Activated CD4-positive, alpha-beta T cell treated with anti-CD3 and anti-CD28 coated beads for 36 hours (primary cell): ENCODE data around the gene TLX3. TPM values are rescaled to one million over a fixed set of nuclear protein-coding genes. Genes with fewer than 3 reads are reported as not detected.
"Not testable (repeated sequence)": the region's sequence is repeated elsewhere in the genome, so short reads cannot be mapped to it uniquely, and the experiment has no call there.

Source experiments
- ATAC-seq: fragments of 200-7000 bp; cut with Tn5 transposase; one replicate; pipeline ENCODE4 v1.10.0; 2021; ENCODE audit warnings: mild to moderate bottlenecking, moderate library complexity
- CTCF ChIA-PET: fragments of 350-600 bp; sonication (Branson Sonifier 250); formaldehyde crosslinking; loops from one replicate; lab custom pipeline; 2021; ENCODE audit warnings: antibody characterized with exemption; lab: Charles Lee
- POLR2A ChIA-PET: fragments of 350-600 bp; sonication (Branson Sonifier 250); formaldehyde crosslinking; loops from one replicate; lab custom pipeline; 2021; ENCODE audit warnings: antibody characterized with exemption, inconsistent platforms; lab: Charles Lee
- DNase-seq: peaks from one replicate; pipeline ENCODE4 v3.0.0-alpha.2; 2020
- H3K27ac Mint-ChIP-seq: one replicate; pipeline ENCODE4 v1.8.0; 2021; ENCODE audit warnings: mixed read lengths
- H3K27me3 Mint-ChIP-seq: one replicate; pipeline ENCODE4 v1.8.0; 2021; ENCODE audit warnings: mixed read lengths
- H3K36me3 Mint-ChIP-seq: one replicate; pipeline ENCODE4 v1.8.0; 2021; ENCODE audit warnings: low read depth, mixed read lengths
- H3K4me1 Mint-ChIP-seq: one replicate; pipeline ENCODE4 v1.8.0; 2021; ENCODE audit warnings: mixed read lengths
- H3K4me3 Mint-ChIP-seq: one replicate; pipeline ENCODE4 v1.8.0; 2021; ENCODE audit warnings: mild to moderate bottlenecking, moderate library complexity, mixed read lengths
- H3K9me3 Mint-ChIP-seq: one replicate; pipeline ENCODE4 v1.8.0; 2021; ENCODE audit warnings: low read depth, mixed read lengths
- intact Hi-C, 2 experiments: fragments of 100-400 bp; cut with DNase I in 1 of 2; cut with micrococcal nuclease in 1 of 2; formaldehyde crosslinking; loops; one replicate each; pipeline versions ENCODE4 v1.14.2 to v1.15.1; 2022 to 2024; cut with DNase I, micrococcal nuclease
- total RNA-seq, 2 experiments: library from RNA; stranded (reverse); gene quantifications; one replicate each; pipeline ENCODE4 v1.2.3, GENCODE V29; 2021

Gene TLX3
- total RNA-seq, 2 experiments from 2014 or later, result not detected

DNA sequence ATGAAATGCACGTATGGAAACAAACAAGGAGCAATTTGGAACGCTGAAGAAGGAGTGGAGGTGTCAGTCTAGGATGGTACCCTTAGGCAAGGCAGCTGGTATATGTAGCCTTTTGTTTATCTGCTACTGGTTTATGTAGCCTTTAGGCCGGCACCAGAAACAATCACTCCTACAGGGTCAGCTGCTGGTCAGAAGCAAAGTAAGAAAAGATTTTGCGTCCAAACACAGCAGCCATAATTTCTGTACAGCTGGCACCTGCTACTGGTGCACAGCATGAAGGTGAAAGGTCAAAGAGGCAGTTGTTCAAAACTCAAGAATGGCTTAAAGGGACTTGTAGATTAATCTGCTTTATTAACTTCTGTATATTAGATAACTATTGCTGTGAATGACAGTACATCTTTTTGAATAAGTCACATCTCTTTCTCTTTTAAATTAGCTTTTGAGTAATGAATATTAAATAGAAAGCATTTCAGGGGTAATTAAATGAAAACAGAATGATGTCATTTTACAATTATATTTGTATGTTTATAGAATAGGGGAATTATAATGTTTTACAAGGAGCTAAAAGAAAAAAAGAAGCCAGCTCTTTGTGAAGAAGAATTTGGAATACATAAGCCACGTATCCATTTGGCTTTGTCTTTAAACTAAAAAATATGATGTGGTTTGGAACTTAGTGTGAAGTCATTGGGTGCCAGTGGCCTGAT is 33.1 kb upstream of the TLX3 start:
- H3K27ac Mint-ChIP-seq, result no peak overlapping the region
- intact Hi-C loops, result no loop called here
- no peaks in the 10 kb centered on the region for H3K36me3 Mint-ChIP-seq
- no peak overlapping the region for H3K4me3 Mint-ChIP-seq
- H3K9me3 Mint-ChIP-seq, result no peaks in the 10 kb centered on the region
- no peak for DNase-seq
- POLR2A ChIA-PET, result no interaction called here
- H3K4me1 Mint-ChIP-seq, result no peaks in the 10 kb centered on the region
- CTCF ChIA-PET, result interaction anchor here (0.5 to 0.7 kb wide), 3 partner anchors 10 to 195 kb away, joined by 3 read pairs; no protein-coding TSS in a partner anchor
- peaks cover 9% of the 10 kb centered on the region for H3K27me3 Mint-ChIP-seq
- ATAC-seq, result no peak

DNA sequence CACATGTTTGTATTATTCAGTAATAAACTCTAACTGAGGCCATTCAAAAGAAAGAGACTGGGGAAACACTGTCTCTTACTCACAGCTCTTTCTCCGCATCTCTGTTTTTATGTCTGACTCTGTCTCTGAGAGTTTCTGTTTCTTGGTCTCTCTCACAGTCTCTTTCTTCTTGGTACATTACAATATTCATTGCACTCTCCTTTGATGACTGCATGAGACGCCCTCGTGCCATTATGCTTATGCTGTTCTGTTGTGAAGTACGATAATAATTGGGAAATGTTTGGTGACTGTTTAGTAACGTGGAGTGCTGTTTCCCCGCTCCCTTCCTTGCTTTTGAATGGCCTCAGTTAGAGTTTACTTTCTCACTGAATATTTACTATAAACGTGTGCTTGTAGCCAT is 25.3 kb upstream of the TLX3 start:
- Mint-ChIP-seq H3K4me3 (no peak overlapping the region), H3K4me1 (no peaks in the 10 kb centered on the region), H3K27ac (no peak overlapping the region), H3K36me3 (no peaks in the 10 kb centered on the region), H3K27me3 (peaks cover 19% of the 10 kb centered on the region), H3K9me3 (no peaks in the 10 kb centered on the region)
- no peak for DNase-seq
- no peak for ATAC-seq
- intact Hi-C loops, result no loop called here
- CTCF ChIA-PET, result interaction anchor here (1.5 kb wide), 1 partner anchor 8 kb away, joined by 4 read pairs; no protein-coding TSS in a partner anchor
- POLR2A ChIA-PET, result no interaction called here

GRCh38 chr5:171285465-171285864 is 23.6 kb upstream of the TLX3 start:
- Mint-ChIP-seq H3K4me3 (no peak overlapping the region), H3K4me1 (no peaks in the 10 kb centered on the region), H3K36me3 (no peaks in the 10 kb centered on the region), H3K27ac (no peak overlapping the region), H3K27me3 (peaks cover 22% of the 10 kb centered on the region), H3K9me3 (no peaks in the 10 kb centered on the region)
- intact Hi-C loops, result no loop called here
- POLR2A ChIA-PET, result no interaction called here
- CTCF ChIA-PET, result interaction anchor here (0.6 kb wide), 2 partner anchors 82 to 823 kb away, joined by 3 to 4 read pairs; no protein-coding TSS in a partner anchor
- DNase-seq, result no peak
- no peak for ATAC-seq

DNA sequence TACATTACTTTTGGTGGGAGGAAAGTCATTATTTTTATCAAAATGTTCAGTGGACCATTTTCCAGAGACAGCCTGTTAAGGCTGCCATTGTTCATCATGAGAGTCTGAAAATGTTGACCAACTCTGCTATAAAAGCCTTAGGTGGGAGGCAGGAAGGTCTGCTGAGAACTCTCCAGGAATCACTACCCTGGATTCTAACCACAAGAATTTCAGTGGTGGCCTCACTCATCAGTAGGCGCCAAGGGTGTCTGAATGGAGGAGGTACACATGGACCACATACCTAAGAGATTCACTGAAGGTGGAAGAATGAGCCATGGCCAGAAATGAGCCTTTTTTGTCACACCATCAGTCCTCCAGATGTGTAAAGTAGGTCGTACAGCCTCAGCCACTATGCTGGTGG is 21.0 kb upstream of the TLX3 start:
- CTCF ChIA-PET, result no interaction called here
- POLR2A ChIA-PET, result no interaction called here

DNA sequence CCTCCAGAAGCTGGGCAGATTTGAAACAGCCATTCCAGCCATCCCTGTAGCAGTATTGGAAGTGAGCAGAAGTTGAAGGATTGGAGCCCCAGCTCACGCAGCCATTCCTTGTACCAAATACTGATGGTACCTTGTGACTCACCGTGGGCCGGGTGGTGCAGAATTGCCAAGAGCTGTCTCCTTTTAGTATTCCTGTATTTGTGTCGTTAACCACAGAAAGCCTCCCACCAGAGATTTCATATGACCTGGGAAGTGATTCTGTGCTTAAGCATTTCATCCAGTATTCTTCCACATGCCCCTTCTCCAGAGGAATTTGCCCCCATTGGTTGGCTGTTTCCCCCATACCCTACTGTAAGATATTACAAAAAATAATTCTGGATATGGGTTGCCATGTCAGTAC is 17.7 kb upstream of the TLX3 start:
- DNase-seq, result no peak
- intact Hi-C loops, result no loop called here
- CTCF ChIA-PET, result interaction anchor here (0.7 to 1.6 kb wide), 3 partner anchors 8 to 1153 kb away, joined by 3 to 4 read pairs (median 3); no protein-coding TSS in a partner anchor
- no peak overlapping the region for H3K4me3 Mint-ChIP-seq
- ATAC-seq, result no peak
- no peaks in the 10 kb centered on the region for H3K9me3 Mint-ChIP-seq
- no peaks in the 10 kb centered on the region for H3K36me3 Mint-ChIP-seq
- H3K4me1 Mint-ChIP-seq, result no peaks in the 10 kb centered on the region
- POLR2A ChIA-PET, result no interaction called here
- no peak overlapping the region for H3K27ac Mint-ChIP-seq
- H3K27me3 Mint-ChIP-seq, result peaks cover 8% of the 10 kb centered on the region

More for the DNA sequence above, 21.0 kb upstream of the TLX3 start:
- ATAC-seq (no peak), DNase-seq (no peak)
- Mint-ChIP-seq H3K36me3 (no peaks in the 10 kb centered on the region), H3K4me3 (no peak overlapping the region), H3K9me3 (no peaks in the 10 kb centered on the region), H3K27me3 (peaks cover 20% of the 10 kb centered on the region), H3K27ac (no peak overlapping the region), H3K4me1 (no peaks in the 10 kb centered on the region)
- intact Hi-C loops, result no loop called here

- ChIA-PET POLR2A (no interaction called here), CTCF (interaction anchor here (0.9 kb wide), 1 partner anchor 15 kb away, joined by 3 read pairs; no protein-coding TSS in a partner anchor)
- DNase-seq (no peak), ATAC-seq (no peak)
- no peaks in the 10 kb centered on the region for H3K4me1 Mint-ChIP-seq
- H3K4me3 Mint-ChIP-seq, result no peak overlapping the region
- H3K9me3 Mint-ChIP-seq, result no peaks in the 10 kb centered on the region
- H3K36me3 Mint-ChIP-seq, result no peaks in the 10 kb centered on the region
- intact Hi-C loops, result no loop called here
- no peak overlapping the region for H3K27ac Mint-ChIP-seq
- H3K27me3 Mint-ChIP-seq, result peaks cover 3% of the 10 kb centered on the region
Measured at GRCh38 chr5:171295299-171295698, 13.7 kb upstream of the TLX3 start.

DNA sequence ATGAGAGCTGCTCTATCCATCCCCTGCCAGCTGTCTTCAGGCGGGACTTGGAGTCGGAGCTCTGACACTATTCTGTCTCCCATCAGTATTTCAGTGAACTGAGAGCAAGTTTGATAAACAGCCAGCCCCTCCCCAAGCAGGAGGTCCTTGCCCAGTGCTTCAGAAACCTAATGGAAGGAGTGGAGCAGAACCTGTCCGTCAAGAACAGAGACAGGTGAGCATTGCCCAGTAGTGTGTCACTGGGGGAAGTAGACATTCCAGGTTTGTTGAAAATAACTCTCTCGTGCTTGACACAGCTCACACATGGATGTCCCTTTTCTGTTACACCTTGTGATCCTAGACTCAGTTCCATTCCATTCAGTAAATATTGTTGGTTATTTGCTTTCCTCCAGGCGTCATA is 13.2 kb upstream of the TLX3 start:
- Mint-ChIP-seq H3K9me3 (no peaks in the 10 kb centered on the region), H3K27me3 (peaks cover 6% of the 10 kb centered on the region), H3K27ac (no peak overlapping the region), H3K4me3 (no peak overlapping the region), H3K4me1 (no peaks in the 10 kb centered on the region), H3K36me3 (no peaks in the 10 kb centered on the region)
- CTCF ChIA-PET, result no interaction called here
- POLR2A ChIA-PET, result no interaction called here
- no peak for DNase-seq
- no peak for ATAC-seq
- intact Hi-C loops, result no loop called here

DNA sequence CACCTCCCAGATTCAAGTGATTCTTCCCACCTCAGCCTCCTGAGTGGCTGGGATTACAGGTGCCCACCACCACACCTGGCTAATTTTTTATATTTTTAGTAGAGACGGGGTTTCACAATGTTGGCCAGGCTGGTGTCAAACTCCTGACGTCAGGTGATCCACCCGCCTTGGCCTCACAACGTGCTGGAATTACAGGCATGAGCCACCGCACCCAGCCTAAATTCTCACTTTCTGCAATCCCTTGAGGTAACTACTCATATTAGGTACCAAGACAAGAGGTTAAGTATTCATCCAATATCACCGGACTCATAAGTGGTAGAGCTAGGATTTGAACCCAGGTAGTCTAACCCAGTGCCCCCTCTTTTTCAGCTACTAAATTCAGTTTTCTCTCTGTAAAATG is 11.1 kb upstream of the TLX3 start:
- H3K27me3 Mint-ChIP-seq, H3K9me3 Mint-ChIP-seq, H3K27ac Mint-ChIP-seq, ATAC-seq, H3K4me3 Mint-ChIP-seq, H3K36me3 Mint-ChIP-seq, intact Hi-C loops, DNase-seq, H3K4me1 Mint-ChIP-seq, POLR2A ChIA-PET: not testable (repeated sequence)
- CTCF ChIA-PET, result interaction anchor here (0.6 kb wide), 1 partner anchor 738 kb away, joined by 3 read pairs; no protein-coding TSS in a partner anchor

GRCh38 chr5:171299228-171299627 is 9.8 kb upstream of the TLX3 start:
- DNase-seq, result no peak
- intact Hi-C loops, result no loop called here
- ChIA-PET CTCF (no interaction called here), POLR2A (no interaction called here)
- Mint-ChIP-seq H3K27me3 (peaks cover 4% of the 10 kb centered on the region), H3K4me1 (no peaks in the 10 kb centered on the region), H3K9me3 (no peaks in the 10 kb centered on the region), H3K4me3 (no peak overlapping the region), H3K36me3 (no peaks in the 10 kb centered on the region), H3K27ac (no peak overlapping the region)
- no peak for ATAC-seq

DNA sequence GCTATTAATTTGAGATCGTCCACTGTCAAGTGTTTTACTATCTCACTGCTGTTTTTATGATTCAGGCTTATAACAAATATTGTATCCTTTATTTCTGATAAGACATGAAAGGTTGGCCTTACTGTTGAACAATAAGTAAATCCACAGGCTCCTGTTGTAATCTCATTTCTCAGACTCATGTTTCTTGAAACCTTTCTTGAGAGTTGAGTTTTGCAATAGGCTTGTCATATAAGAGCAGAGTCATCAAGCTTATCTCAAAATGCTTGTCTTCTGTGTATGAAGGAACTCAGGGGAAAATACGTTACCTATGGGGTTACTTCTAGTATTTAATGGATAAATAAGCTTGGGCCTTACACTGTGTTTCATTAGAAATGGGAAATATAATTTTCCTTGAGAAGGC is 9.2 kb upstream of the TLX3 start:
- H3K4me3 Mint-ChIP-seq, result no peak overlapping the region
- ChIA-PET CTCF (no interaction called here), POLR2A (no interaction called here)

GRCh38 chr5:171300358-171300757 is 8.7 kb upstream of the TLX3 start:
- Mint-ChIP-seq H3K27me3 (peaks cover 8% of the 10 kb centered on the region), H3K36me3 (no peaks in the 10 kb centered on the region), H3K27ac (no peak overlapping the region), H3K9me3 (no peaks in the 10 kb centered on the region), H3K4me3 (no peak overlapping the region), H3K4me1 (no peaks in the 10 kb centered on the region)
- POLR2A ChIA-PET, result no interaction called here
- DNase-seq, result no peak
- ATAC-seq, result no peak
- CTCF ChIA-PET, result interaction anchor here (0.6 kb wide), 1 partner anchor 687 kb away, joined by 4 read pairs; no protein-coding TSS in a partner anchor
- intact Hi-C loops, result no loop called here

More for the DNA sequence above, 9.2 kb upstream of the TLX3 start:
- no peaks in the 10 kb centered on the region for H3K4me1 Mint-ChIP-seq
- DNase-seq (no peak), ATAC-seq (no peak)
- peaks cover 6% of the 10 kb centered on the region for H3K27me3 Mint-ChIP-seq
- H3K27ac Mint-ChIP-seq, result no peak overlapping the region
- intact Hi-C loops, result no loop called here
- no peaks in the 10 kb centered on the region for H3K9me3 Mint-ChIP-seq
- H3K36me3 Mint-ChIP-seq, result no peaks in the 10 kb centered on the region

- Mint-ChIP-seq H3K4me1 (peaks cover 6% of the 10 kb centered on the region), H3K27ac (no peak overlapping the region), H3K9me3 (no peaks in the 10 kb centered on the region), H3K27me3 (peaks cover 45% of the 10 kb centered on the region), H3K36me3 (no peaks in the 10 kb centered on the region), H3K4me3 (no peak overlapping the region)
- POLR2A ChIA-PET, result no interaction called here
- ATAC-seq (no peak), DNase-seq (no peak)
- intact Hi-C loops, result no loop called here
- CTCF ChIA-PET, result interaction anchor here (1.2 to 1.3 kb wide), 2 partner anchors 10 to 12 kb away, joined by 3 read pairs; no protein-coding TSS in a partner anchor
Measured at GRCh38 chr5:171306166-171306565, 2.9 kb upstream of the TLX3 start.
